Pons (tissue), 1 donor: ENCODE results near the gene SPOCK1.
"Not testable (repeated sequence)": the region's sequence is repeated elsewhere in the genome, so short reads cannot be mapped to it uniquely, and the experiment has no call there.

Experiments used
- DNase-seq: peaks from one replicate; pipeline ENCODE4 v3.0.0-alpha.2; 2016; ENCODE audit warnings: low spot score

The SPOCK1 gene

GRCh38 chr5:137022043-137022442 is 477.1 kb downstream of the SPOCK1 start:
- DNase-seq, result peak; percentile 22

GRCh38 chr5:137019229-137019628 is 479.9 kb downstream of the SPOCK1 start:
- DNase-seq, result no peak

- DNase-seq, result no peak
Observed at GRCh38 chr5:137016783-137017324, 482.3 kb downstream of the SPOCK1 start.

- no peak for DNase-seq
Observed at GRCh38 chr5:137015540-137016116, 483.5 kb downstream of the SPOCK1 start.

GRCh38 chr5:137014731-137015130 is 484.4 kb downstream of the SPOCK1 start:
- DNase-seq, result no peak

GRCh38 chr5:137010226-137010625 is 488.9 kb downstream of the SPOCK1 start:
- DNase-seq, result no peak

- DNase-seq, result no peak
Observed at GRCh38 chr5:137004279-137004678, 494.8 kb downstream of the SPOCK1 start.

GRCh38 chr5:137001026-137001569 is 498.0 kb downstream of the SPOCK1 start:
- DNase-seq, result no peak

- no peak for DNase-seq
Observed at GRCh38 chr5:136999787-137000186, 499.3 kb downstream of the SPOCK1 start.

- peak; percentile 42 for DNase-seq
Observed at GRCh38 chr5:136998854-136999357, 500.2 kb downstream of the SPOCK1 start.

GRCh38 chr5:136994154-136994553 is 505.0 kb downstream of the SPOCK1 start:
- DNase-seq, result no peak

GRCh38 chr5:136992796-136993489 is 506.2 kb downstream of the SPOCK1 start:
- DNase-seq, result no peak

GRCh38 chr5:136985785-136986475 is 513.2 kb downstream of the SPOCK1 start:
- DNase-seq, result no peak

- DNase-seq, result peak; percentile 79
Observed at GRCh38 chr5:136984772-136985446, 514.2 kb downstream of the SPOCK1 start.

GRCh38 chr5:136981936-136982335 is 517.2 kb downstream of the SPOCK1 start:
- no peak for DNase-seq

- DNase-seq, result no peak
Observed at GRCh38 chr5:136979131-136979530, 520.0 kb downstream of the SPOCK1 start.

- DNase-seq, result no peak
Observed at GRCh38 chr5:136963504-136963903, 535.6 kb downstream of the SPOCK1 start.

GRCh38 chr5:136957428-136957827 is 541.7 kb downstream of the SPOCK1 start:
- DNase-seq, result no peak

- not testable (repeated sequence) for DNase-seq
Observed at GRCh38 chr5:136954142-136954541, 545.0 kb downstream of the SPOCK1 start.

- not testable (repeated sequence) for DNase-seq
Observed at GRCh38 chr5:136953346-136954069, 545.6 kb downstream of the SPOCK1 start.

- DNase-seq, result no peak
Observed at GRCh38 chr5:136927571-136927970, 571.6 kb downstream of the SPOCK1 start.
